Astrocyte (in vitro differentiated cells and primary cell): ENCODE data around the gene RABGAP1L.

Source experiments
- CTCF ChIP-seq: IDR thresholded peaks from 2 replicates; pipeline ENCODE4 v1.5.1; 2011; ENCODE audit warnings: low read depth, mild to moderate bottlenecking, inconsistent platforms, low read length, moderate library complexity; ENCODE audit not compliant: insufficient read depth
- EZH2 ChIP-seq: IDR thresholded peaks from 2 replicates; pipeline ENCODE4 v1.6.1; 2012; ENCODE audit warnings: mild to moderate bottlenecking, low read length, inconsistent platforms; ENCODE audit not compliant: insufficient read depth

GRCh38 chr1:174940646-174941175 lies 781.4 kb downstream of the RABGAP1L start:
- TF ChIP-seq CTCF (no peak), EZH2 (no peak)
